Measurements from ENCODE around the gene C11orf71. TPM values are rescaled to one million over a fixed set of nuclear protein-coding genes. Genes with fewer than 3 reads are reported as not detected.
A peak's percentile ranks its signal among the peaks of the same experiment; 100 is the strongest.

Gene C11orf71
- total RNA-seq, 1 donor, result 3.5 TPM

DNA sequence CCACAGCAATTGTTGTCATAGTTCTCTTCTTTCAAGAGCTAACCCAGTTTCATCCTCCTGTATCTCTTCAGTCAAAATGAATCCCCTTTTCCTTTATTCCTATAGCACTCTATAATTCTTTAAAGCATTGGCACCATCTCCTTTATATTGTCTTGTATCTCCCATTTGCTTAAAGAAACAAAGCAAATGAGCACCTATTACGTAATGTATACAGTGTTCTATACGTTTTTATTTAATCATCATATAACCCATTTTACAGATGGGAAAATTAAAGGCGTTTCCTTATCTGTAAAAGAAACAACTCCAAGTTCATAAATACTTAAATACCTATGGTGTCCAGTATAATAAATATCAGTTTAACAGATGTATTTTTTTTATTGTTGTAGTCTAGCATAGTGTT is 32.6 kb upstream of the C11orf71 start:
- no peak for DNase-seq (ENCODE audit: low read depth)
- TF ChIP-seq, protein P1, sequence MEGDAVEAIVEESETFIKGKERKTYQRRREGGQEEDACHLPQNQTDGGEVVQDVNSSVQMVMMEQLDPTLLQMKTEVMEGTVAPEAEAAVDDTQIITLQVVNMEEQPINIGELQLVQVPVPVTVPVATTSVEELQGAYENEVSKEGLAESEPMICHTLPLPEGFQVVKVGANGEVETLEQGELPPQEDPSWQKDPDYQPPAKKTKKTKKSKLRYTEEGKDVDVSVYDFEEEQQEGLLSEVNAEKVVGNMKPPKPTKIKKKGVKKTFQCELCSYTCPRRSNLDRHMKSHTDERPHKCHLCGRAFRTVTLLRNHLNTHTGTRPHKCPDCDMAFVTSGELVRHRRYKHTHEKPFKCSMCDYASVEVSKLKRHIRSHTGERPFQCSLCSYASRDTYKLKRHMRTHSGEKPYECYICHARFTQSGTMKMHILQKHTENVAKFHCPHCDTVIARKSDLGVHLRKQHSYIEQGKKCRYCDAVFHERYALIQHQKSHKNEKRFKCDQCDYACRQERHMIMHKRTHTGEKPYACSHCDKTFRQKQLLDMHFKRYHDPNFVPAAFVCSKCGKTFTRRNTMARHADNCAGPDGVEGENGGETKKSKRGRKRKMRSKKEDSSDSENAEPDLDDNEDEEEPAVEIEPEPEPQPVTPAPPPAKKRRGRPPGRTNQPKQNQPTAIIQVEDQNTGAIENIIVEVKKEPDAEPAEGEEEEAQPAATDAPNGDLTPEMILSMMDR (IDR thresholded peaks at IDR 0.05; ENCODE audit: insufficient read depth, low read depth, low read length), result no peak
- no peak overlapping the region for H3K4me3 ChIP-seq (ENCODE audit: low read depth, low read length)

DNA sequence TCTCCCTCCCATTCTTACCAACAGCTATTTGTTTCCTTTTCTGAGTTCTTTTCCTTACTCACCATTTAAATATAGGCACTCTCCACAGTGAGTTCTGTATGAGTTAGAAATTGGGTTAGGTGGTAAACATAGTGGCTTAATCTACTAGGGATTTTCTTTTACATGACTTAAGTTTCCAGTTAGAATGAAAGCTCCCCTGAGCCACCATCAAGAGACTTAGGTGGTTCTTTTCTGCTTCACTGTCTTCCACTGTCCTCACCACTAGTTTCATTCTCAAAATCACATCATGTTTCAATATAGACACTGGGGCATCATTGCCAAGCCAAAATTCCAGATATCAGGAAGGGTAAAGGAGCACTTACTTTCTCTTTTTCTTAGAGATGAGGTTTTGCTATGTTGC is 30.0 kb upstream of the C11orf71 start:
- TF ChIP-seq, protein P1 (IDR thresholded peaks at IDR 0.05; ENCODE audit: insufficient read depth, low read depth, low read length), result no peak
- DNase-seq (ENCODE audit: low read depth), result no peak
- H3K4me3 ChIP-seq (ENCODE audit: low read depth, low read length), result no peak overlapping the region

DNA sequence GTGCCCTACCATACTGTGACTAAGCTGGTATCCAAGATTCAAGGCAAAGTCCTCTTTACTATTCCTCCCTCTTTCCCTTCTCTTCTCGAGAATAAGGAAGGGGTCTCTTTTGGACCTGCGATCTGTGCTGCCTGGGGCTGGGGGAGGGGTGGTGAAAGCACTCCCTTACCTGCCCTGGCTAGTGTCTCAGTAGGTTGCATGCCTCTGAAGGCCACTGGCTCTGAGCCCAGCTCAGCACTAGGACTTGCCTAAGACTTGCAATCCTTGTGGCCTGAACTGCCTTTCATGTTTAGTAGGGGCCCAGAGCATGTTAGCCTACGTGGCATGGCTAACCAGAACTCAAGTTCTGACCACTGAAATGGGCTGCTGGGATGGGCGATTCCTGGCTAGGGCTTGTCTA is 26.0 kb upstream of the C11orf71 start:
- H3K4me3 ChIP-seq (ENCODE audit: low read depth, low read length), result no peak overlapping the region
- no peak for DNase-seq (ENCODE audit: low read depth)
- TF ChIP-seq, protein P1 (IDR thresholded peaks at IDR 0.05; ENCODE audit: insufficient read depth, low read depth, low read length), result no peak

DNA sequence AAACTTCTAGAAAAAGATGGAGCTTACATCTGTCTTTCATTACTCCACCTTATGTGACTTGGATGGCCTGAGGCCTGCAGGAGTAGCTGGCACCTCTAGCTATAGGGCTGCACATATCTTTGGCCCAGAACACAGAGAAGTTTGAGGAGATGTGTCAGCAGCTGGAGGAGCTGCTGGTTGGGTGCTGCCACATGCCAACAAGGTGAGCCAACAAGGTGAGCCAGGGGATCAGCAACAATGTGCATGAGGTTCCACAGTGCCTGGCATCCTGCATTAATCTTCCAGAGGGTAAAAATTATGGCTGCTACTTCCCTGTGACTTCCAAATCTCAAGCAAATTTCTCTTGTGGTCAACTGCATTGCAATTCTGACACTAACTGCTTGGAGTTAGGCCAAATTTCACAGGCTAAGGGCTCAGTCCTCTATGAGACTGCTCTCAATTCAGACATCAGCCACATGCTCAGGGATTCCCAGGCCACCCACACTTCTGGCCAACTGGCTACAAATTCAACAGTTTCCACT is 16.2 kb upstream of the C11orf71 start:
- peak; percentile 49 for DNase-seq (ENCODE audit: low read depth)
- no peak overlapping the region for H3K4me3 ChIP-seq (ENCODE audit: low read depth, low read length)
- TF ChIP-seq, protein P1 (IDR thresholded peaks at IDR 0.05; ENCODE audit: insufficient read depth, low read depth, low read length), result no peak

DNA sequence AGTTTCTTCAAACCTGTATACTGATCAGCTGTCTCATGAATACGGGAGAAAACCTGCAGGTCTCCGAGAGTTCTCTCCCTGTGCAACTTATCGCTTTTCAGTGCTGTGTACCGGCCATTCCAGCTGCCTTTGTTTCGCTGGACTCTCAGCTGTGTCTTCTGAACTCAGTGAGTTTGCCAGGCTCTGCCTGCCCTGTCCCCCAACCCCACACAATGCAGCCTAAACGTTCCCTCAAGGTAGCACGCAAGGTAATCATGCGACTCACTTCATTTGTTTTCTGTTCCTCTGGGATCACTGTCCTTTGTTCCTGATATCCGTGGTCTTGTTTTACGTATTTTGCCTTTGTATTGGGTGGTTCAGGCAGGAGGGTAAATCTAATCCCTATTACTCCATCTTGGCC is 13.6 kb upstream of the C11orf71 start:
- TF ChIP-seq, protein P1 (IDR thresholded peaks at IDR 0.05; ENCODE audit: insufficient read depth, low read depth, low read length), result no peak
- no peak overlapping the region for H3K4me3 ChIP-seq (ENCODE audit: low read depth, low read length)
- DNase-seq (ENCODE audit: low read depth), result no peak

DNA sequence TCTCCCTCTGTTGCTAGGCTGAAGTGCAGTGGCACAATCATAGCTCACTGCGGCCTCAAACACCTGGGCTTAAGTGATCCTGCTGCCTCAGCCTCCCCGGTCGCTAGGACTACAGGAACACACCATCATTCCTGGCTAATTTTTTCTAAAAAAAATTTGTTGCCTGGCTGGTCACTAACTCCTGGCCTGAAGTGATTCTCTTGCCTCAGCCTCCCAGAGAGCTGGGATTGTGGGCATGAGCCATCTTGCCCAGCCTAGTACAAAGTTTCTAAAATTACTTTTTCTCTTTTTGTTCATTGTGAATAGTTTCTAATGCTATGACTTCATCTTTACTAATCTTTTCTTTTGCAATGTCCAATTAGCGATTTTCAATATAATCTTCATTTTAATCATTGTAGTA is 12.6 kb upstream of the C11orf71 start:
- DNase-seq (ENCODE audit: low read depth), result no peak
- H3K4me3 ChIP-seq (ENCODE audit: low read depth, low read length), result no peak overlapping the region
- TF ChIP-seq, protein P1 (IDR thresholded peaks at IDR 0.05; ENCODE audit: insufficient read depth, low read depth, low read length), result no peak

DNA sequence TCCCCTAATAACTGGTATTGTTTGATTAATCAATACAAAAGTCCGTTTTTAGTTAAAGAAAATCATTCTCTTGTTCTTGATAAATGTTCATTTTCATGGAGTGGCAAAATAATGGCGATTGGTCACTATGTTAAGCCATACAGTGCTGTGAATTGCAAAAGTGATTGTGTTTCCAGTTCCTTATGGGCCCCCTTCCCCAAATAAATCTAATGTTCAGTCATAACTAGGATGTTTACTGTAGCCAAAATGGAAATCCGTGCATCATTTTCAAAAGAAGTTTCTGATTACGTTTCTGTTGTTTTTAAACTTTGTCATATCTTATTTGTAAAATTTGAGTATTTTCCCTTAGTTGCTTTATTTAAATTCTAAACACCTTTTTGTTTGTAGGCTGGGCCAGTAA is 1.0 kb upstream of the C11orf71 start:
- DNase-seq (ENCODE audit: low read depth), result peak; percentile 34
- TF ChIP-seq, protein P1 (IDR thresholded peaks at IDR 0.05; ENCODE audit: insufficient read depth, low read depth, low read length), result no peak
- peak overlapping the region; percentile 90 for H3K4me3 ChIP-seq (ENCODE audit: low read depth, low read length)

Data from fibroblast of villous mesenchyme (primary cell).